ENCODE data around the gene LRRFIP1.

Gene LRRFIP1

DNA sequence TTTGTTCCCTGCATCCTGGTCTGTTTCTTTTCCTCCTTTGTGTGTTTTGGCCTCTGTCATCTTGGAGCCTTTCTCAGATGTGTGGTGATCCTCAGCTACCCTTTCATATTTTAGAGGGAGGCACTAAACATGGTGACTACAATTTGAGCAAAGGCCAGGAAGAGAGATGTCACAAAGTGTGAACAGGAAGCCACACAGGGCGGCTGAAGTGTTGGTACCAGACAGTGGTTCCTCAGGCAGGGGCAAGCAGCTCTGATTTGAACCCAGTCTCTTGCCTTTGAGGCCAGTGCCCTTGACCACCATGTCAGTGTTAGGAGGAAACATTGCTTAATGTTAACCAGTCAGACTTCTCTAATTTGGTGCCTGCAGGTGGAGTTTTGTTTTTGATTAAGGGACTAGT, 9.2 kb downstream of the LRRFIP1 start:
- no peaks in the 10 kb centered on the region for H3K79me2 ChIP-seq (ENCODE audit: control insufficient read depth, low read length)
- peaks cover 3% of the 10 kb centered on the region; the same call in 1 of the 2 replicates for H3K9me3 ChIP-seq (ENCODE audit: control insufficient read depth, insufficient read depth, low read length)

DNA sequence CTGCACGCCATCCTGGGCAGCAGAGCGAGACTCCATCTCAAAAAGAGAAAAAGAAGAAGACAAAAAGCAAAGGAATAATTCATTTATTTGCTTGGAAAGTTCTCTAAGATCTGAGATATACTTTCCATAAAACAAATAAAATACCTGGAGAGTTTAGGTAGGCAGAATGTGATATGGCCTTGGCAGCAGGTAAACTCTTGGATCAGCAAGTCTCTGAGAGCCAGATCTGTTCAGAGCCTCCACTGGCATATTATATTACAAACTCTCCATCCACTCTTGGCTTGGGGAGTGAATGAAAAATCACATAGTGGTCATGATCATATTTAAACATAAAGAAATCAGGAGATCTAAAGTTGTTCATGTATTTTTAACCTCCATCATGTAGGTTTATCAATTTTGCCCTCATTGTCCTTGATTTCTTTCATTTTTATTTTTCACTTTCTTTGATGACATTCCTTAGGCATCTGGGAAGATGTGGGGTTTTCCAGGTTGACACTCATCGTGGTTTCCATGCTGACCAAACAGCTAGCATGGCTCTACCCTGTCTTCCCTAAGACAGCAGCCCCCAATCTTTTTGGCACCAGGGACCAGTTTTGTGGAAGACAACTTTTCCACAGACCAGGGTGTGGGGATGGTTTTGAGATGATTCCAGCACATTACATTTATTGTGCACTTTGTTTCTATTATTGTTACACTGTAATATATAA, 10.2 kb downstream of the LRRFIP1 start:
- Histone ChIP-seq H3K27ac (ENCODE audit: low read depth, low read length) (no peak overlapping the region), H3K27me3 (ENCODE audit: control insufficient read depth, low read length) (peaks cover 28% of the 10 kb centered on the region), H3F3A (ENCODE audit: control insufficient read depth, insufficient read depth) (no peaks in the 10 kb centered on the region), H4K20me1 (ENCODE audit: control insufficient read depth, insufficient read depth, low read depth, low read length) (no peaks in the 10 kb centered on the region), H3K4me2 (ENCODE audit: low read length) (no peak overlapping the region), H3K4me1 (ENCODE audit: control insufficient read depth, low read length) (peaks cover 13% of the 10 kb centered on the region), H3K9me2 (replicated peaks; ENCODE audit: control insufficient read depth, low read length) (no peaks in the 10 kb centered on the region), H3K79me2 (ENCODE audit: control insufficient read depth, low read length) (no peaks in the 10 kb centered on the region), H3K36me3 (ENCODE audit: control insufficient read depth, low read length) (no peaks in the 10 kb centered on the region), H3K4me3 (ENCODE audit: low read length) (no peak overlapping the region), H3K9me3 (ENCODE audit: control insufficient read depth, insufficient read depth, low read length) (peaks cover 3% of the 10 kb centered on the region; the same call in 1 of the 2 replicates)
- TF ChIP-seq EZH2phosphoT487 (IDR thresholded peaks at IDR 0.05; ENCODE audit: borderline replicate concordance, low read length), result no peak
- TF ChIP-seq, protein P1, sequence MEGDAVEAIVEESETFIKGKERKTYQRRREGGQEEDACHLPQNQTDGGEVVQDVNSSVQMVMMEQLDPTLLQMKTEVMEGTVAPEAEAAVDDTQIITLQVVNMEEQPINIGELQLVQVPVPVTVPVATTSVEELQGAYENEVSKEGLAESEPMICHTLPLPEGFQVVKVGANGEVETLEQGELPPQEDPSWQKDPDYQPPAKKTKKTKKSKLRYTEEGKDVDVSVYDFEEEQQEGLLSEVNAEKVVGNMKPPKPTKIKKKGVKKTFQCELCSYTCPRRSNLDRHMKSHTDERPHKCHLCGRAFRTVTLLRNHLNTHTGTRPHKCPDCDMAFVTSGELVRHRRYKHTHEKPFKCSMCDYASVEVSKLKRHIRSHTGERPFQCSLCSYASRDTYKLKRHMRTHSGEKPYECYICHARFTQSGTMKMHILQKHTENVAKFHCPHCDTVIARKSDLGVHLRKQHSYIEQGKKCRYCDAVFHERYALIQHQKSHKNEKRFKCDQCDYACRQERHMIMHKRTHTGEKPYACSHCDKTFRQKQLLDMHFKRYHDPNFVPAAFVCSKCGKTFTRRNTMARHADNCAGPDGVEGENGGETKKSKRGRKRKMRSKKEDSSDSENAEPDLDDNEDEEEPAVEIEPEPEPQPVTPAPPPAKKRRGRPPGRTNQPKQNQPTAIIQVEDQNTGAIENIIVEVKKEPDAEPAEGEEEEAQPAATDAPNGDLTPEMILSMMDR (IDR thresholded peaks at IDR 0.05; ENCODE audit: low read depth, low read length, poor library complexity, severe bottlenecking), result no peak

More for the DNA sequence above, 9.2 kb downstream of the LRRFIP1 start:
- Histone ChIP-seq H3K4me2 (ENCODE audit: low read length) (no peak overlapping the region), H3K27me3 (ENCODE audit: control insufficient read depth, low read length) (peaks cover 28% of the 10 kb centered on the region), H3K27ac (ENCODE audit: low read depth, low read length) (no peak overlapping the region), H3F3A (ENCODE audit: control insufficient read depth, insufficient read depth) (no peaks in the 10 kb centered on the region), H3K4me3 (ENCODE audit: low read length) (no peak overlapping the region), H4K20me1 (ENCODE audit: control insufficient read depth, insufficient read depth, low read depth, low read length) (no peaks in the 10 kb centered on the region), H3K4me1 (ENCODE audit: control insufficient read depth, low read length) (peaks cover 14% of the 10 kb centered on the region), H3K36me3 (ENCODE audit: control insufficient read depth, low read length) (no peaks in the 10 kb centered on the region), H3K9me2 (replicated peaks; ENCODE audit: control insufficient read depth, low read length) (no peaks in the 10 kb centered on the region)
- TF ChIP-seq EZH2phosphoT487 (IDR thresholded peaks at IDR 0.05; ENCODE audit: borderline replicate concordance, low read length), result no peak
- TF ChIP-seq, protein P1 (IDR thresholded peaks at IDR 0.05; ENCODE audit: low read depth, low read length, poor library complexity, severe bottlenecking), result no peak

GRCh38 chr2:237638176-237638575, 10.8 kb downstream of the LRRFIP1 start:
- no peaks in the 10 kb centered on the region for H3K36me3 ChIP-seq (ENCODE audit: control insufficient read depth, low read length)
- no peaks in the 10 kb centered on the region for H3K79me2 ChIP-seq (ENCODE audit: control insufficient read depth, low read length)
- no peaks in the 10 kb centered on the region for H4K20me1 ChIP-seq (ENCODE audit: control insufficient read depth, insufficient read depth, low read depth, low read length)
- TF ChIP-seq, protein P1 (IDR thresholded peaks at IDR 0.05; ENCODE audit: low read depth, low read length, poor library complexity, severe bottlenecking), result no peak
- no peak for TF ChIP-seq EZH2phosphoT487 (IDR thresholded peaks at IDR 0.05; ENCODE audit: borderline replicate concordance, low read length)
- H3K27me3 ChIP-seq (ENCODE audit: control insufficient read depth, low read length), result peaks cover 28% of the 10 kb centered on the region
- H3K4me3 ChIP-seq (ENCODE audit: low read length), result no peak overlapping the region
- H3K9me3 ChIP-seq (ENCODE audit: control insufficient read depth, insufficient read depth, low read length), result peaks cover 3% of the 10 kb centered on the region; the same call in 1 of the 2 replicates
- no peak overlapping the region for H3K27ac ChIP-seq (ENCODE audit: low read depth, low read length)
- no peaks in the 10 kb centered on the region for H3F3A ChIP-seq (ENCODE audit: control insufficient read depth, insufficient read depth)
- no peak overlapping the region for H3K4me2 ChIP-seq (ENCODE audit: low read length)
- peaks cover 13% of the 10 kb centered on the region for H3K4me1 ChIP-seq (ENCODE audit: control insufficient read depth, low read length)
- no peaks in the 10 kb centered on the region for H3K9me2 ChIP-seq (replicated peaks; ENCODE audit: control insufficient read depth, low read length)
